ENCODE data around the gene CCSER2. TPM values are rescaled to one million over a fixed set of nuclear protein-coding genes. Genes with fewer than 3 reads are reported as not detected.

CCSER2 gene
- polyA plus RNA-seq, 3 donors, result 24.7 to 28.5 (median 24.8) TPM

- no peak for DNase-seq
Observed at GRCh38 chr10:84542522-84543490, 214.4 kb downstream of the CCSER2 start.

GRCh38 chr10:84543948-84544347, 215.6 kb downstream of the CCSER2 start:
- DNase-seq, result no peak

GRCh38 chr10:84545651-84546050, 217.3 kb downstream of the CCSER2 start:
- no peak for DNase-seq

GRCh38 chr10:84546609-84547008, 218.2 kb downstream of the CCSER2 start:
- DNase-seq, result no peak

- no peak for DNase-seq
Observed at GRCh38 chr10:84547616-84548015, 219.2 kb downstream of the CCSER2 start.

- DNase-seq, result no peak
Observed at GRCh38 chr10:84548869-84549268, 220.5 kb downstream of the CCSER2 start.

GRCh38 chr10:84549368-84550165, 221.2 kb downstream of the CCSER2 start:
- no peak for DNase-seq

GRCh38 chr10:84550756-84551436, 222.5 kb downstream of the CCSER2 start:
- DNase-seq, result no peak

GRCh38 chr10:84551437-84552120, 223.2 kb downstream of the CCSER2 start:
- DNase-seq, result no peak

GRCh38 chr10:84552478-84552877, 224.1 kb downstream of the CCSER2 start:
- no peak for DNase-seq

- DNase-seq, result no peak
Observed at GRCh38 chr10:84562592-84562991, 234.2 kb downstream of the CCSER2 start.

GRCh38 chr10:84563355-84563754, 235.0 kb downstream of the CCSER2 start:
- no peak for DNase-seq

GRCh38 chr10:84563868-84564267, 235.5 kb downstream of the CCSER2 start:
- DNase-seq, result no peak

- DNase-seq, result no peak
Observed at GRCh38 chr10:84565881-84566582, 237.6 kb downstream of the CCSER2 start.

- DNase-seq, result no peak
Observed at GRCh38 chr10:84567133-84567532, 238.7 kb downstream of the CCSER2 start.

Other genes with a start within 250 kb of the CCSER2 start
- gene GHITM, start 189.1 kb upstream of the CCSER2 start, polyA plus RNA-seq (ENCODE audit: insufficient read length in 3 of 3), result 100 to 1,000 TPM; 161 to 165 (median 164) TPM
- gene GPR15LG, start 154.8 kb upstream of the CCSER2 start, polyA plus RNA-seq (ENCODE audit: insufficient read length in 3 of 3), result under 1 TPM; 0.43 to 0.97 (median 0.78) TPM
- 1 to 10 TPM in 2 of 3 donors, under 1 TPM in 1; 0.65 to 1.3 (median 1.2) TPM for gene CDHR1, start 134.1 kb upstream of the CCSER2 start, polyA plus RNA-seq (ENCODE audit: insufficient read length in 3 of 3)
- not detected for gene LRIT2, start 103.0 kb upstream of the CCSER2 start, polyA plus RNA-seq (ENCODE audit: insufficient read length in 3 of 3)
- gene LRIT1, start 87.0 kb upstream of the CCSER2 start, polyA plus RNA-seq (ENCODE audit: insufficient read length in 3 of 3), result not detected
- gene RGR, start 83.5 kb upstream of the CCSER2 start, polyA plus RNA-seq (ENCODE audit: insufficient read length in 3 of 3), result under 1 TPM in 1 of 3 donors, not detected in 2; 0.10 TPM

Measured in renal pelvis (tissue), 4 donors.